ENCODE data around the gene ARID1B. TPM values are rescaled to one million over a fixed set of nuclear protein-coding genes. Genes with fewer than 3 reads are reported as not detected.

ARID1B gene
- total and polyA plus RNA-seq, 4 donors = 7.0 to 49.0 (median 24.2) TPM

DNA sequence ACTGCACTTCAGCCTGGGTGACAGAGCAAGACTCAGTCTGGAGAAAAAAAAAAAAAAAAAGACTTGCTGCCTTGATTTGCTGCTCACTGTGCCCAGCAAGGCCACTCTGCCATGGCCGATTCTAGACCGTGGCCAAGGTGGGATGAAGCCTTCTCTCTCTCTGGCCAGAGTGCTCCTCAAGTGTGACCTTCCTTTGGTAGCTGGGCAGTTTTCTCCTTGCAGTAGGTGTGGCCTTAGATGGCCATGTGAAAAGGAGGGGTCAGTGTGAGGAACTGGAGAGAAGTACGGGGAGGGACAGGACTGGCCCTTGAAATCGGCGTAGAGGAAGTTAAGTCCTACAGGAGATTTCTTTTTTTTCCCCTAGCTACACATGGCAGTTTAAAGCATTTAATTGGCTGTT is 272.0 kb downstream of the ARID1B start:
- Histone ChIP-seq H3K36me3 (ENCODE audit: control insufficient read depth in 4 of 4, insufficient read depth in 3 of 4, low read depth in 1 of 4, low read length in 3 of 4) (no peaks in the 10 kb centered on the region), H3K4me1 (ENCODE audit: control insufficient read depth in 4 of 4, insufficient read depth in 4 of 4, low read length in 3 of 4) (no peaks in the 10 kb centered on the region), H3K9ac (ENCODE audit: low read depth in 1 of 2, low read length in 2 of 2) (no peak overlapping the region), H3K9me3 (ENCODE audit: control insufficient read depth in 4 of 4, low read length in 3 of 4) (no peaks in the 10 kb centered on the region), H3K27me3 (ENCODE audit: control insufficient read depth in 4 of 4, insufficient read depth in 4 of 4, low read length in 3 of 4) (no peaks in the 10 kb centered on the region), H3K27ac (ENCODE audit: low read depth in 1 of 2, low read length in 2 of 2) (no peak overlapping the region), H3K4me3 (ENCODE audit: low read depth in 1 of 3, low read length in 3 of 3) (no peak overlapping the region)
- WGBS = 90% methylated on average over 5 of the region's 5 CpGs
- TF ChIP-seq, protein P1, sequence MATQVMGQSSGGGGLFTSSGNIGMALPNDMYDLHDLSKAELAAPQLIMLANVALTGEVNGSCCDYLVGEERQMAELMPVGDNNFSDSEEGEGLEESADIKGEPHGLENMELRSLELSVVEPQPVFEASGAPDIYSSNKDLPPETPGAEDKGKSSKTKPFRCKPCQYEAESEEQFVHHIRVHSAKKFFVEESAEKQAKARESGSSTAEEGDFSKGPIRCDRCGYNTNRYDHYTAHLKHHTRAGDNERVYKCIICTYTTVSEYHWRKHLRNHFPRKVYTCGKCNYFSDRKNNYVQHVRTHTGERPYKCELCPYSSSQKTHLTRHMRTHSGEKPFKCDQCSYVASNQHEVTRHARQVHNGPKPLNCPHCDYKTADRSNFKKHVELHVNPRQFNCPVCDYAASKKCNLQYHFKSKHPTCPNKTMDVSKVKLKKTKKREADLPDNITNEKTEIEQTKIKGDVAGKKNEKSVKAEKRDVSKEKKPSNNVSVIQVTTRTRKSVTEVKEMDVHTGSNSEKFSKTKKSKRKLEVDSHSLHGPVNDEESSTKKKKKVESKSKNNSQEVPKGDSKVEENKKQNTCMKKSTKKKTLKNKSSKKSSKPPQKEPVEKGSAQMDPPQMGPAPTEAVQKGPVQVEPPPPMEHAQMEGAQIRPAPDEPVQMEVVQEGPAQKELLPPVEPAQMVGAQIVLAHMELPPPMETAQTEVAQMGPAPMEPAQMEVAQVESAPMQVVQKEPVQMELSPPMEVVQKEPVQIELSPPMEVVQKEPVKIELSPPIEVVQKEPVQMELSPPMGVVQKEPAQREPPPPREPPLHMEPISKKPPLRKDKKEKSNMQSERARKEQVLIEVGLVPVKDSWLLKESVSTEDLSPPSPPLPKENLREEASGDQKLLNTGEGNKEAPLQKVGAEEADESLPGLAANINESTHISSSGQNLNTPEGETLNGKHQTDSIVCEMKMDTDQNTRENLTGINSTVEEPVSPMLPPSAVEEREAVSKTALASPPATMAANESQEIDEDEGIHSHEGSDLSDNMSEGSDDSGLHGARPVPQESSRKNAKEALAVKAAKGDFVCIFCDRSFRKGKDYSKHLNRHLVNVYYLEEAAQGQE (IDR thresholded peaks at IDR 0.05) = no peak
- TF ChIP-seq, protein P2, sequence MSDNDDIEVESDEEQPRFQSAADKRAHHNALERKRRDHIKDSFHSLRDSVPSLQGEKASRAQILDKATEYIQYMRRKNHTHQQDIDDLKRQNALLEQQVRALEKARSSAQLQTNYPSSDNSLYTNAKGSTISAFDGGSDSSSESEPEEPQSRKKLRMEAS (IDR thresholded peaks at IDR 0.05) = no peak
- TF ChIP-seq TAF1 (conservative IDR thresholded peaks at IDR 0.05) = no peak
- TF ChIP-seq SP1 (IDR thresholded peaks at IDR 0.05) = no peak
- TF ChIP-seq, protein P3, sequence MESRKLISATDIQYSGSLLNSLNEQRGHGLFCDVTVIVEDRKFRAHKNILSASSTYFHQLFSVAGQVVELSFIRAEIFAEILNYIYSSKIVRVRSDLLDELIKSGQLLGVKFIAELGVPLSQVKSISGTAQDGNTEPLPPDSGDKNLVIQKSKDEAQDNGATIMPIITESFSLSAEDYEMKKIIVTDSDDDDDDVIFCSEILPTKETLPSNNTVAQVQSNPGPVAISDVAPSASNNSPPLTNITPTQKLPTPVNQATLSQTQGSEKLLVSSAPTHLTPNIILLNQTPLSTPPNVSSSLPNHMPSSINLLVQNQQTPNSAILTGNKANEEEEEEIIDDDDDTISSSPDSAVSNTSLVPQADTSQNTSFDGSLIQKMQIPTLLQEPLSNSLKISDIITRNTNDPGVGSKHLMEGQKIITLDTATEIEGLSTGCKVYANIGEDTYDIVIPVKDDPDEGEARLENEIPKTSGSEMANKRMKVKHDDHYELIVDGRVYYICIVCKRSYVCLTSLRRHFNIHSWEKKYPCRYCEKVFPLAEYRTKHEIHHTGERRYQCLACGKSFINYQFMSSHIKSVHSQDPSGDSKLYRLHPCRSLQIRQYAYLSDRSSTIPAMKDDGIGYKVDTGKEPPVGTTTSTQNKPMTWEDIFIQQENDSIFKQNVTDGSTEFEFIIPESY (IDR thresholded peaks at IDR 0.05) = no peak
- TF ChIP-seq, protein P4, sequence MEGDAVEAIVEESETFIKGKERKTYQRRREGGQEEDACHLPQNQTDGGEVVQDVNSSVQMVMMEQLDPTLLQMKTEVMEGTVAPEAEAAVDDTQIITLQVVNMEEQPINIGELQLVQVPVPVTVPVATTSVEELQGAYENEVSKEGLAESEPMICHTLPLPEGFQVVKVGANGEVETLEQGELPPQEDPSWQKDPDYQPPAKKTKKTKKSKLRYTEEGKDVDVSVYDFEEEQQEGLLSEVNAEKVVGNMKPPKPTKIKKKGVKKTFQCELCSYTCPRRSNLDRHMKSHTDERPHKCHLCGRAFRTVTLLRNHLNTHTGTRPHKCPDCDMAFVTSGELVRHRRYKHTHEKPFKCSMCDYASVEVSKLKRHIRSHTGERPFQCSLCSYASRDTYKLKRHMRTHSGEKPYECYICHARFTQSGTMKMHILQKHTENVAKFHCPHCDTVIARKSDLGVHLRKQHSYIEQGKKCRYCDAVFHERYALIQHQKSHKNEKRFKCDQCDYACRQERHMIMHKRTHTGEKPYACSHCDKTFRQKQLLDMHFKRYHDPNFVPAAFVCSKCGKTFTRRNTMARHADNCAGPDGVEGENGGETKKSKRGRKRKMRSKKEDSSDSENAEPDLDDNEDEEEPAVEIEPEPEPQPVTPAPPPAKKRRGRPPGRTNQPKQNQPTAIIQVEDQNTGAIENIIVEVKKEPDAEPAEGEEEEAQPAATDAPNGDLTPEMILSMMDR (IDR thresholded peaks at IDR 0.05; ENCODE audit: low read depth, low read length, missing input control) = no peak
- DNase-seq (ENCODE audit: low spot score) = no peak

DNA sequence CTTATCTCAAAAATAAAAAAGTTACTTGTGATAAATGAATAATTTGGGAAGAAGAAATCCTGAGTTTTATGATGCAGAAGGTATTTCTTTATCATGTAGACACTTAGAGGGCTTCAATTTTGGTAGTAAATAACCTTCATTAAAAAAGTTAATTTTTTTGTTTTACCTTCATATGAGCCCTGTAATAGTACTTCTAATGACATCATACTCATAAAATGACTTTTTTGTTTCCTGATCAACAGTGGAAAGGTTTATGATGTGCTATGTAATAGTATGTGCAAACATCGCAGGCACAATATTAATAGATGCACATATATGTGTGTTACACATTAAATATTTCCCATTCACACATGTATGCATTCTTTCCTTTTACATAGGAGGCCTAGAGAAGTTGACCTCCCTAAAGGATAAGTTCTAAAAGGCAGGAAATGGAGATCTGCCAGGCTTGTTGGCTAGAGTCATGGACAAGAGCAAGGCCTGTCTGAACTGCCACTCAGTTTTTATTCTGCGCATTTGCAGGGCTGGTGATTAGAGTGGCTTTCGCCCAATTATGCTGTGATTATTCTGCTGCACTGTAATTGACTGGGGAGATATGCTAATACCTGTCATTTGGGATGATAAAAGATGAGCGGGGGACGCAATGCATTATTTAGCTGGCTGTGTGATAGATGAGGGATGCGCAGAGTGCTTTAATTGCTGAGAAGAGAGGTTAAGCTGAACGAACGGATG is 273.5 kb downstream of the ARID1B start:
- TF ChIP-seq NR2F2 (IDR thresholded peaks at IDR 0.05) (no peak), GABPA (IDR thresholded peaks at IDR 0.05 in 1 of 2, conservative IDR thresholded peaks at IDR 0.05 in 1 of 2) (no peak), FOXA2 (IDR thresholded peaks at IDR 0.05) (no peak), JUND (IDR thresholded peaks at IDR 0.05) (no peak), RAD21 (IDR thresholded peaks at IDR 0.05) (no peak), HNF4G (IDR thresholded peaks at IDR 0.05) (no peak), RXRA (IDR thresholded peaks at IDR 0.05) (no peak), TAF1 (conservative IDR thresholded peaks at IDR 0.05) (no peak)
- TF ChIP-seq, protein P5, sequence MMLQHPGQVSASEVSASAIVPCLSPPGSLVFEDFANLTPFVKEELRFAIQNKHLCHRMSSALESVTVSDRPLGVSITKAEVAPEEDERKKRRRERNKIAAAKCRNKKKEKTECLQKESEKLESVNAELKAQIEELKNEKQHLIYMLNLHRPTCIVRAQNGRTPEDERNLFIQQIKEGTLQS (IDR thresholded peaks at IDR 0.05) = no peak
- TF ChIP-seq, protein P2 (IDR thresholded peaks at IDR 0.05) = no peak
- TF ChIP-seq, protein P1 (IDR thresholded peaks at IDR 0.05) = no peak
- TF ChIP-seq, protein P3 (IDR thresholded peaks at IDR 0.05) = no peak
- WGBS = 86% methylated on average over 8 of the region's 8 CpGs
- H3K4me3 ChIP-seq (ENCODE audit: low read depth in 1 of 3, low read length in 3 of 3) = no peak overlapping the region
- no peak for DNase-seq (ENCODE audit: low spot score)
- H3K36me3 ChIP-seq (ENCODE audit: control insufficient read depth in 4 of 4, insufficient read depth in 3 of 4, low read depth in 1 of 4, low read length in 3 of 4) = no peaks in the 10 kb centered on the region
- no peak overlapping the region for H3K9ac ChIP-seq (ENCODE audit: low read depth in 1 of 2, low read length in 2 of 2)
- H3K27me3 ChIP-seq (ENCODE audit: control insufficient read depth in 4 of 4, insufficient read depth in 4 of 4, low read length in 3 of 4) = no peaks in the 10 kb centered on the region
- no peak overlapping the region for H3K27ac ChIP-seq (ENCODE audit: low read depth in 1 of 2, low read length in 2 of 2)
- H3K9me3 ChIP-seq (ENCODE audit: control insufficient read depth in 4 of 4, low read length in 3 of 4) = peaks cover 0 to 3% (median under 1%) of the 10 kb centered on the region in 4 donors
- H3K4me1 ChIP-seq (ENCODE audit: control insufficient read depth in 4 of 4, insufficient read depth in 4 of 4, low read length in 3 of 4) = no peaks in the 10 kb centered on the region

Measured in liver (tissue), 9 donors.